Measurements from ENCODE around the gene CHIA. TPM values are rescaled to one million over a fixed set of nuclear protein-coding genes. Genes with fewer than 3 reads are reported as not detected.

CHIA gene
- total RNA-seq, 1 experiment from 2014 or later: not detected

DNA sequence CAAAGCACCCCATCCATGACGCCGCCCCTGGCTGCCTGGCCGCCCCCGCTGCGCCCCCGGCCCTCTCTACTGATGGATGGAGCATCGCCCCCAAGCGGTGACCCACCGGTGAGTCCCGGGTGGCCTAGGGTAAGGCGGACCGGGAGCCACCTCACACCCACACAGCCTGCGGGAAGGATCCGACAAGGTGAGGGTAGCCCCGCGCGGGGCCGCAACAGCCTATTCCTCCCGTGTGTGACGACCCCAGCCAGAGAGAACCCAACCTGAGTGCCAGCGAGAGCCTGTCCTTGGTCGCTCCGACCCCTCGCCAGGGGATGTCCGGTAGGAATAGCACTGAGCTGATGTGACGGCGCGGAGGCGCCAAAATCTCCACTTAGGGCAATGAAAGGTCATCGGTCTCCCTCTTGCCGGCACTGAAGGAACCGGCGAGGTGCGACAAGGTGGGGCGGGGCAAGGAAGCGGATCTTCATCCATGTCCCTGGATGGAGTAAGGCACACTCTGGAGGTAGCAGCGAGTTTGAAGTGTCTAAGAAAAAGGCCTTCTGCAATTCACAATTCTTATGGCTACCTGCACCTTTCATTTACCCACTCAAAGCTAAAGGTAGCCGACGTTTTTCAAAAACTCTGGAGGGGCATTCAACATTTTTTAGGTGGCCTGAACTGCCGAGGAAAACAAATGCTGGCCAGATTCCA, 19.7 kb upstream of the CHIA start:
- no peak overlapping the region for H3K4me2 ChIP-seq (ENCODE audit: insufficient read depth, insufficient read length, low read length)
- no peaks in the 10 kb centered on the region; the same call in 1 of the 2 replicates for H3K4me1 ChIP-seq (ENCODE audit: insufficient read depth, low read length)
- H2BK20ac ChIP-seq (ENCODE audit: low read depth, low read length, poor library complexity, severe bottlenecking): no peak overlapping the region
- Mint-ChIP-seq H3K4me1 (peaks cover 25 to 27% of the 10 kb centered on the region in 2 experiments), H3K9me3 (no peaks in the 10 kb centered on the region; a peak in 1 of 5 replicates), H3K27ac (peak overlapping the region in 1 of 3 experiments; percentile 96; a peak in 1 of 7 replicates), H3K27me3 (ENCODE audit: low read depth) (no peaks in the 10 kb centered on the region; the same call in none of the 2 replicates), H3K4me3 (no peak overlapping the region; a peak in 1 of 5 replicates), H3K36me3 (ENCODE audit: insufficient read depth in 1 of 3, low read depth in 3 of 3) (no peaks in the 10 kb centered on the region; a peak in 1 of 7 replicates)
- H3K56ac ChIP-seq (ENCODE audit: insufficient read length, low read depth, low read length): no peak overlapping the region
- H2AFZ ChIP-seq (ENCODE audit: low read length): no peak overlapping the region
- no peaks in the 10 kb centered on the region for H3K23me2 ChIP-seq (ENCODE audit: insufficient read length, low read depth, low read length, poor library complexity, severe bottlenecking)
- no peak overlapping the region for H3K4ac ChIP-seq (ENCODE audit: low read depth, low read length)
- H3K27ac ChIP-seq (ENCODE audit: insufficient read length, low read depth, low read length): no peak overlapping the region
- WGBS (ENCODE audit: extremely low coverage, insufficient read length, low lambda C conversion rate): no CpG with 5 or more reads among the region's 40 CpGs
- DNase-seq: peak; percentile 36
- no peak overlapping the region for H2BK120ac ChIP-seq (ENCODE audit: low read depth, low read length, poor library complexity, severe bottlenecking)
- H3K9ac ChIP-seq (ENCODE audit: extremely low read depth, insufficient read length, low read length): no peak overlapping the region
- H2BK5ac ChIP-seq (ENCODE audit: insufficient read length, low read length): no peak overlapping the region
- H4K20me1 ChIP-seq (ENCODE audit: control insufficient read depth, insufficient read depth, insufficient read length): no peaks in the 10 kb centered on the region
- no peak overlapping the region for H3K18ac ChIP-seq (ENCODE audit: insufficient read length, low read depth, low read length)
- H3K14ac ChIP-seq (ENCODE audit: insufficient read depth, low read length): no peak overlapping the region
- H3K23ac ChIP-seq (ENCODE audit: insufficient read length, low read depth, low read length): no peak overlapping the region
- H3K9me3 ChIP-seq (ENCODE audit: control insufficient read depth, low read depth, low read length): no peaks in the 10 kb centered on the region
- H3K79me2 ChIP-seq (ENCODE audit: insufficient read depth, low read length): no peaks in the 10 kb centered on the region
- no peaks in the 10 kb centered on the region for H3K79me1 ChIP-seq (ENCODE audit: insufficient read depth, low read depth, low read length, poor library complexity, severe bottlenecking)
- H2AK5ac ChIP-seq (ENCODE audit: insufficient read length, low read length): no peak overlapping the region
- no peaks in the 10 kb centered on the region for H3K27me3 ChIP-seq (ENCODE audit: insufficient read depth, low read length)
- TF ChIP-seq, protein P1, sequence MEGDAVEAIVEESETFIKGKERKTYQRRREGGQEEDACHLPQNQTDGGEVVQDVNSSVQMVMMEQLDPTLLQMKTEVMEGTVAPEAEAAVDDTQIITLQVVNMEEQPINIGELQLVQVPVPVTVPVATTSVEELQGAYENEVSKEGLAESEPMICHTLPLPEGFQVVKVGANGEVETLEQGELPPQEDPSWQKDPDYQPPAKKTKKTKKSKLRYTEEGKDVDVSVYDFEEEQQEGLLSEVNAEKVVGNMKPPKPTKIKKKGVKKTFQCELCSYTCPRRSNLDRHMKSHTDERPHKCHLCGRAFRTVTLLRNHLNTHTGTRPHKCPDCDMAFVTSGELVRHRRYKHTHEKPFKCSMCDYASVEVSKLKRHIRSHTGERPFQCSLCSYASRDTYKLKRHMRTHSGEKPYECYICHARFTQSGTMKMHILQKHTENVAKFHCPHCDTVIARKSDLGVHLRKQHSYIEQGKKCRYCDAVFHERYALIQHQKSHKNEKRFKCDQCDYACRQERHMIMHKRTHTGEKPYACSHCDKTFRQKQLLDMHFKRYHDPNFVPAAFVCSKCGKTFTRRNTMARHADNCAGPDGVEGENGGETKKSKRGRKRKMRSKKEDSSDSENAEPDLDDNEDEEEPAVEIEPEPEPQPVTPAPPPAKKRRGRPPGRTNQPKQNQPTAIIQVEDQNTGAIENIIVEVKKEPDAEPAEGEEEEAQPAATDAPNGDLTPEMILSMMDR (conservative IDR thresholded peaks at IDR 0.05): no peak
- no peak overlapping the region for H4K91ac ChIP-seq (ENCODE audit: insufficient read length, low read depth, low read length)
- H4K5ac ChIP-seq (ENCODE audit: insufficient read length, low read depth, low read length): no peak overlapping the region
- no peak overlapping the region for H2BK12ac ChIP-seq (ENCODE audit: insufficient read length, low read depth, low read length)
- no peak overlapping the region for H4K8ac ChIP-seq (replicated peaks; ENCODE audit: insufficient read length, low read depth, low read length)
- no peak overlapping the region for H2BK15ac ChIP-seq (ENCODE audit: low read depth, low read length)
- H3T11ph ChIP-seq (ENCODE audit: low read length): no peak overlapping the region

All from H9 (cell line).